Skeletal muscle satellite cell (primary cell): ENCODE results near the gene PROM1.

Source experiments
- H3K27me3 ChIP-seq: 2 replicates; pipeline ENCODE4 v1.7.0; 2013; ENCODE audit warnings: low read length; ENCODE audit not compliant: control insufficient read depth, insufficient read depth
- H3K36me3 ChIP-seq: 2 replicates; pipeline ENCODE4 v1.7.0; 2013; ENCODE audit warnings: mild to moderate bottlenecking, control low read depth, low read length; ENCODE audit not compliant: insufficient read depth
- H3K4me1 ChIP-seq: 2 replicates; pipeline ENCODE4 v1.7.0; 2013; ENCODE audit warnings: low read length; ENCODE audit not compliant: control insufficient read depth, insufficient read depth
- H3K4me2 ChIP-seq: 2 replicates; pipeline ENCODE4 v1.7.0; 2013; ENCODE audit warnings: mild to moderate bottlenecking, low read length
- H3K4me3 ChIP-seq: 2 replicates; pipeline ENCODE4 v1.7.0; 2013; ENCODE audit warnings: low read length
- H3K9ac ChIP-seq: 2 replicates; pipeline ENCODE4 v1.7.0; 2013; ENCODE audit warnings: mild to moderate bottlenecking, low read depth, low read length, moderate library complexity
- H3K9me3 ChIP-seq: replicated peaks from 2 replicates; pipeline ENCODE4 v1.7.0; 2013; ENCODE audit warnings: mild to moderate bottlenecking, control low read depth, low read length

PROM1 gene

GRCh38 chr4:16037901-16038300 is 45.9 kb downstream of the PROM1 start:
- Histone ChIP-seq H3K9me3 (no peaks in the 10 kb centered on the region), H3K36me3 (no peaks in the 10 kb centered on the region), H3K27me3 (no peaks in the 10 kb centered on the region), H3K9ac (no peak overlapping the region), H3K4me1 (peaks cover 8% of the 10 kb centered on the region), H3K4me2 (no peak overlapping the region), H3K4me3 (no peak overlapping the region)

- H3K4me1 ChIP-seq = peaks cover 8% of the 10 kb centered on the region
- no peak overlapping the region for H3K4me2 ChIP-seq
- H3K27me3 ChIP-seq = peaks cover 4% of the 10 kb centered on the region
- H3K36me3 ChIP-seq = no peaks in the 10 kb centered on the region
- H3K4me3 ChIP-seq = no peak overlapping the region
- H3K9ac ChIP-seq = no peak overlapping the region
- H3K9me3 ChIP-seq = no peaks in the 10 kb centered on the region
Observed at GRCh38 chr4:16035843-16036242, 48.0 kb downstream of the PROM1 start.

- Histone ChIP-seq H3K9me3 (no peaks in the 10 kb centered on the region), H3K4me2 (peak overlapping the region; percentile 47), H3K4me3 (no peak overlapping the region), H3K36me3 (no peaks in the 10 kb centered on the region), H3K27me3 (peaks cover 4% of the 10 kb centered on the region), H3K4me1 (peaks cover 8% of the 10 kb centered on the region), H3K9ac (no peak overlapping the region)
Observed at GRCh38 chr4:16034010-16034748, 49.6 kb downstream of the PROM1 start.

- Histone ChIP-seq H3K27me3 (peaks cover 4% of the 10 kb centered on the region), H3K9ac (no peak overlapping the region), H3K4me2 (no peak overlapping the region), H3K4me3 (no peak overlapping the region), H3K9me3 (no peaks in the 10 kb centered on the region), H3K4me1 (peaks cover 11% of the 10 kb centered on the region), H3K36me3 (no peaks in the 10 kb centered on the region)
Observed at GRCh38 chr4:16032396-16032770, 51.4 kb downstream of the PROM1 start.

GRCh38 chr4:16031546-16032395 is 52.1 kb downstream of the PROM1 start:
- peaks cover 4% of the 10 kb centered on the region for H3K27me3 ChIP-seq
- H3K4me1 ChIP-seq = peaks cover 11% of the 10 kb centered on the region
- H3K9me3 ChIP-seq = no peaks in the 10 kb centered on the region
- no peaks in the 10 kb centered on the region for H3K36me3 ChIP-seq
- no peak overlapping the region for H3K4me3 ChIP-seq
- no peak overlapping the region for H3K4me2 ChIP-seq
- no peak overlapping the region for H3K9ac ChIP-seq

GRCh38 chr4:16029886-16030285 is 53.9 kb downstream of the PROM1 start:
- Histone ChIP-seq H3K4me1 (peaks cover 11% of the 10 kb centered on the region), H3K9ac (no peak overlapping the region), H3K4me3 (no peak overlapping the region), H3K4me2 (no peak overlapping the region), H3K36me3 (no peaks in the 10 kb centered on the region), H3K27me3 (peaks cover 9% of the 10 kb centered on the region), H3K9me3 (no peaks in the 10 kb centered on the region)

GRCh38 chr4:16029262-16029661 is 54.6 kb downstream of the PROM1 start:
- Histone ChIP-seq H3K4me2 (peak overlapping the region; percentile 16), H3K27me3 (peaks cover 9% of the 10 kb centered on the region), H3K36me3 (no peaks in the 10 kb centered on the region), H3K4me1 (peaks cover 8% of the 10 kb centered on the region), H3K4me3 (no peak overlapping the region), H3K9ac (no peak overlapping the region), H3K9me3 (no peaks in the 10 kb centered on the region)

- Histone ChIP-seq H3K36me3 (no peaks in the 10 kb centered on the region), H3K4me3 (no peak overlapping the region), H3K27me3 (peaks cover 9% of the 10 kb centered on the region), H3K9me3 (no peaks in the 10 kb centered on the region), H3K4me1 (peaks cover 8% of the 10 kb centered on the region), H3K4me2 (no peak overlapping the region), H3K9ac (no peak overlapping the region)
Observed at GRCh38 chr4:16027626-16028025, 56.2 kb downstream of the PROM1 start.

GRCh38 chr4:16027114-16027513 is 56.7 kb downstream of the PROM1 start:
- Histone ChIP-seq H3K9ac (no peak overlapping the region), H3K27me3 (peaks cover 9% of the 10 kb centered on the region), H3K4me3 (no peak overlapping the region), H3K4me2 (no peak overlapping the region), H3K4me1 (peaks cover 8% of the 10 kb centered on the region), H3K36me3 (no peaks in the 10 kb centered on the region), H3K9me3 (no peaks in the 10 kb centered on the region)

GRCh38 chr4:16026160-16026761 is 57.6 kb downstream of the PROM1 start:
- no peak overlapping the region for H3K9ac ChIP-seq
- no peak overlapping the region for H3K4me2 ChIP-seq

GRCh38 chr4:16025268-16025667 is 58.6 kb downstream of the PROM1 start:
- Histone ChIP-seq H3K36me3 (no peaks in the 10 kb centered on the region), H3K9ac (no peak overlapping the region), H3K4me1 (peaks cover 8% of the 10 kb centered on the region), H3K9me3 (no peaks in the 10 kb centered on the region), H3K27me3 (peaks cover 5% of the 10 kb centered on the region), H3K4me3 (no peak overlapping the region), H3K4me2 (no peak overlapping the region)

More at GRCh38 chr4:16026160-16026761, 57.6 kb downstream of the PROM1 start:
- no peaks in the 10 kb centered on the region for H3K9me3 ChIP-seq
- H3K27me3 ChIP-seq = peaks cover 5% of the 10 kb centered on the region
- H3K36me3 ChIP-seq = no peaks in the 10 kb centered on the region
- no peak overlapping the region for H3K4me3 ChIP-seq
- H3K4me1 ChIP-seq = peaks cover 8% of the 10 kb centered on the region
